GM12801 (cell line): ENCODE results near the gene WDHD1.

ENCODE experiments used
- CTCF ChIP-seq: IDR thresholded peaks from one replicate; pipeline ENCODE4 v1.5.1; 2011; ENCODE audit warnings: control low read depth; ENCODE audit not compliant: insufficient read length; ENCODE audit errors: extremely low read depth

The WDHD1 gene

GRCh38 chr14:54931101-54931500, 95.8 kb downstream of the WDHD1 start:
- TF ChIP-seq CTCF: no peak

DNA sequence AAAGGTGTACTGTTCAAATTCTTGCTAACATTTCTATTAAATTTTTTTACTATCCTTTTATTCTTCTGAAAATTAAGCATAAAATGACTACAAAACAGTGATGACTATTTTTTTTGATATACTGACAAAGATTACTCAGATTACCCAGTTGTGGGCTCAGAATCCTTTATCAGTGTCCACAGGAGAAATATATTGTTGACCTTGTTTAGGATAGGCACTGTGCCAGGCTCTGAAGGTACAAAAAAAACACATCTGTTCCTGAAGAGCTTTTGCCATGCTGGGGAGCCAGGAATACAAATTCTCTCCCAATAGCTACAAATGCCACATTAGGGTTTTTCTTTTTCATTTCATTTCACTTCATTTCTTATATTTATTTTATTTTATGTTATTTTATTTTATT, 97.3 kb downstream of the WDHD1 start:
- no peak for TF ChIP-seq CTCF

GRCh38 chr14:54928216-54928615, 98.7 kb downstream of the WDHD1 start:
- TF ChIP-seq CTCF: no peak

- no peak for TF ChIP-seq CTCF
Measured at GRCh38 chr14:54927551-54927950, 99.3 kb downstream of the WDHD1 start.

- no peak for TF ChIP-seq CTCF
Measured at GRCh38 chr14:54922598-54922997, 104.3 kb downstream of the WDHD1 start.

GRCh38 chr14:54920052-54920451, 106.8 kb downstream of the WDHD1 start:
- TF ChIP-seq CTCF: no peak

- no peak for TF ChIP-seq CTCF
Measured at GRCh38 chr14:54919330-54919729, 107.6 kb downstream of the WDHD1 start.

GRCh38 chr14:54918427-54918826, 108.5 kb downstream of the WDHD1 start:
- TF ChIP-seq CTCF: no peak
